Stimulated activated CD4-positive, alpha-beta T cell treated with anti-CD3 and anti-CD28 coated beads, Interleukin-4, amount 100 ng/mL, for 4 hours (primary cell): ENCODE data around the gene MYMX.
A peak's percentile ranks its signal among the peaks of the same experiment; 100 is the strongest.

ENCODE experiments used
- DNase-seq, 2 experiments: peaks; one replicate each; pipeline ENCODE4 v3.0.0-alpha.2; 2020

MYMX gene

DNA sequence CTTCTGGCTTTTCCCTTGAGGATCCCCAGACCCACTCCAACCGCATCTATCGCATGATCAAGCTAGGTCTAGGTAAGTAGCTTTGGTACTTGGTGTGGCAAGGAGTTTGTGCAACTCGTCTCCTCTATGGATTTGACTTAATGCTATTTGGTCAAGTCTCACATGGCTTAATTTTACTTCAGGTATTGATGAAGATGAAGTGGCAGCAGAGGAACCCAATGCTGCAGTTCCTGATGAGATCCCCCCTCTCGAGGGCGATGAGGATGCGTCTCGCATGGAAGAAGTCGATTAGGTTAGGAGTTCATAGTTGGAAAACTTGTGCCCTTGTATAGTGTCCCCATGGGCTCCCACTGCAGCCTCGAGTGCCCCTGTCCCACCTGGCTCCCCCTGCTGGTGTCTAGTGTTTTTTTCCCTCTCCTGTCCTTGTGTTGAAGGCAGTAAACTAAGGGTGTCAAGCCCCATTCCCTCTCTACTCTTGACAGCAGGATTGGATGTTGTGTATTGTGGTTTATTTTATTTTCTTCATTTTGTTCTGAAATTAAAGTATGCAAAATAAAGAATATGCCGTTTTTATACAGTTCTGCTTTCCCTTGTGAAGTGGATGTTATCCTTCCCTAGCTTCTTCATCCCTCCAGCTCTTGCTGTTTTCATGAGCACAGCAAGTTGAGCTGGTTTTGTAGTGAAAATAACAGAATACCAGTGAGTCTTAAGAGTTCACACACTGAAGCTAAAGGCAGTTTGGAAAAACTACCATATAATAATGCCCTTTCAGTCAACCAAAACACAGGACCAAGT lies 36.8 kb downstream of the MYMX start:
- DNase-seq = peak; percentile 47 to 48

DNA sequence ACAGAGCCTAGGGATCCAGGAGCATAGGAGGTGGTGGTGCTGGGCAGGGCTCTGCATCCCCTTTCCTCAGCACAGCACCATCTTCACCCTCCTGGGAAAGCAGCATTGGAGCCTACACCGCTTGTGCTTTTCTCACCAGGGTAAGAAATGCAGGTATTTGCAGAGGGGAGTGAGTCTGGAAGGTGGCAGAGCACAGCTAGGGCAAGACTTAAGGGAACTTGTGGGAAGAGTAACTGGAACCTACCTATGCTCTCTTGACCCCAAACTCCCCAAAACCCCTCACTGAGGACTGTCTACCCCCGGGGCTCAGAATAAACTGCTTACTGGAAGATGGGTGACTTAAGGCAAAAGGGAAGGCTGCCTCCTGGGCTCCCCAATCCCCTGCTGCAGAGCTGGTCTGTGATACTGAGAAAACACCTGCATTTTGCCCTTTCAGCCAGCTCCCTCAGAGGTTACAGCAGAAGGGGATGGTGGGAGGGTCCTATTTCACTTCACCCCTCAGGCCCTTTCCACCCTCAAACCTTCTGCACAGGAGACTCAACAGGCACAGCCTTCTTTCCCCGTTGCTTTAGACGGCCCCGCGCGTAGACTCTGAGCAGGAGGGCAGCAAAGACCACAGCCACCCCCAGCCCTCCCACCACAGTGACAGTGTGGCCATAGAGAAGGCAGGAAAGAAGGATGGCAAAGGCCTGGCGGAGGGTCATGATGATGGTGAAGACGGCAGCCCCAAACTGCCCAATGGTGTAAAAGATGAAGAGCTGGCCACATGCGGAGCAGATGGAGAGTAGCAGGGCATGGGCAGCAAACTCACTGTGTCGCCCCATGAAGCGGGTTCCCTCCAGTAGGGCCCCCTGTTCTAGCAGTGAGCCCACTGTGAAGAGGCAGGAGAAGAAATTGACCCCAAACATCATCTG lies 37.7 kb downstream of the MYMX start:
- DNase-seq = peak in 1 of 2 experiments; percentile 40

DNA sequence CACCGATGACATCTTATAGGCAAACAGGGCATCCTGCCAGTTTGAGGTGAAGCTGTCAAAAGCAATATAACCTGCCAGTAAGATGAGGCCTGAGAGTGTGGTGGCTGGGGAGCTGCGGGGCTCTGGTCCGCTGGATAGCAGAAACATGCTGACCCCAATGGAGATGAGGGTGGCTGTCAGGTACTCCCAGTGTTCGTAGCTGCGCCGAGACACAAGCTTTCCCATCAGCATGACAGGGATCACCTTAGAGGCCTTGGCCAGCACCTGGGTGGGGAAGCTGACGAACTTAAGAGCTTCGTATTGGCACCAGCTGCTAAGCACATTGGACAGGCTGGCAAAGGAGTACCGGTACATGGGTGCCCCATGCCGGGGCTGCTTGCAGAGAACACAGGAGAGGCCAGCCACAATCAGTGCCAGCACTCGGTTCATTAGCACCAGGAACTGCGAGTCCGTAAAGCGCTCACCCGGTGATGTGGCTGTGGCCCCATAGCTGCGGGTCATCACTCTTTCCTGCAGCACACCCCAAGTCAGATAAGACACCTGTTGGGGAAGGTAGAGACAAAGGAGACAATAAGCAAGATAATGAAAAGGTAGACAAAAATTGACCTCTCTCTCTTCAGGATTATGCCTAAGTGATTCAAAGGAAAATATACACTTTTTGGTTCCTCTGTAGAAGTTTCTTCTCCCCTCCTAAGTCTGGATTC lies 38.5 kb downstream of the MYMX start:
- DNase-seq = peak; percentile 24 to 43

DNA sequence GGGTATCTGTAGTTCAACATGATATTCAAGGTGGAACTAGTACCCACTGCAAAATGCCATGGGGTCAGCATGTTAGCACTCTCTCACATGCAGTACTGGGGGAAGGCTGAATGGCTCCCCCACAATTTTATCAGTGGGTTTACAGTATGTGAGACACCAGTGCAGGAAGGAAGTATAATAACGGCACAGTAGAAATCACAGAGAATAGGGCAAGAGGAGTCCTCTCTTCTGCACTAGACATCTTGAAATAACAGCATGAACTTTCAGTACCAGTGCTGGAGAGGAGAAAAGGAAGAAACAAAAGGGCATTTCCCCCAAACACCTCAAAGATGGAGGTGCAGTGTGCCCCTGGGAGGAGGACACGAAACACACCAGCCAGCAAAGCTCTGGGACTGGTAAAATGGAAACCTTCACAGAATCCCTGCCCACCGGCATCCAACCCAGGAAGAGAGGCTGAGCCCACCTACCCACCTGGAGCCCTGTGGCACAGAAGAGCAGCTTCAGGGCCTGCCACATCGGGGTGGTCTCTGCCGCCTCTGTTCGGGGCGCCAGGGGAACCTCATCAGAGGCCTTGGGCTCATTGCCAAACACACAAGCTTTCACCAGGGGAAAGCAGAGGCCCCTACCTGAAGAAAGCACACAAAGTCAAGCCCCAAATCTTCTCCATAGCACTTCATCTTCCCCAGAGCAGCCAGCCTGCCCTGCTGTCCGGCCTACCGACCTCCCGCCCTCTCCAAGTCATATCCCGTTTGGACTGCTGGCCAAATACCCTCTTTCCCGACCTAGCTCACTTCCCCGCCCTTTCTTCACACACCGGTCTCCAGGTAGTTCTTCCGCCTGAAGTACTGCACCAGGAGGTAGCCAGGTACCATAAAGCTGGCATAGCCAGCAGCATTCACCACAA lies 39.4 kb downstream of the MYMX start:
- no peak for DNase-seq

DNA sequence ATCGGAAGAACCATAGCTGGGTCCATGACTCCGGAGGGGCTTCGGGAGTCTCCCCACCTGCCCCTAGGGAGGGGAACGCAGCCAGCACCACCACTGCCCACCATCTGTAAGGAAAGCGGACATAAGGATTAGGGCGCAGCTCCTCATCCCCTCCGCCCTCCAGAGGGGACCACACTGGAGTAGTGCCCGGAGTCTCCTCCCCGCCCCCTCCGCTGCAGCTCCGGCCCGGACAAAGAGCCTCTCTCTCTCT lies 40.0 kb downstream of the MYMX start:
- DNase-seq = peak in 1 of 2 experiments; percentile 37

DNA sequence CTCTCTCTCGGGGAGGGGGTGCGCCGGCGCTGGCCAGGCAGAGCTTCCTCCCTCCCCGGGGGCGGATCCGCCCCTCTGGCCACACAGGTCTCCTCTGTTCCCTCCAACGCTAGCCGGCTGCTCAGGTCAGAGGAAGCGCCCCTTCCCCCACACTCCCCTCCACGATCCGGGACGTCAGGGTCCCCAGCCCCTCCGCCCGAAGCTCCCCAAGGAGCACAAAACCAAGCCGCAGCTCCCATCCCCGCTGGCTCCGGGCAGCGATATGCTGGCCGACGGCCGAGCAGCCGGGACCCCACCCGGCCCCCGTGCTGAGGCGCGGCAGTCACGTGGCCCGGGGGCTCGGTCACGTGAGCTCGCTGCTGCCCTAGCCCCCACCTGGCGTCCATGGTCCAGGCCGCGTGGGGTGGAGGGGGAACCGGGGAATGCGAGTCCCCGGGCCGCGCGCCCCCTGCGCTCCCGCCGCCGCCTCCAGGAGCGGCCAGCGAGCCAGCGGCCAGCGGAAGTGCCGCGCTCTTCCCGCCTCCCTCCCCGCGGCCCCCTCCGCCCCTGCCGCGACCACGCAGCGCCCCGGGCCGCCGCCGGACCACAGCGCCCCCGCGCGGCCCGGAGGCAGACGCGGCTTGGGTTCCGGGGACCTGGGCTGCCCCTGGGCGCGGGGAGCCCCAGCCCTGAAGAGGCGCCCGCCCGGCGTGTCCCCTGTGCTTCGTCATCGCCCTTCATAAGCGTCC lies 40.5 kb downstream of the MYMX start, which contains the start of gene SLC35B2:
SLC35B2 (minus strand) TSS at position 504 of the 728 bp plus-strand sequence; CDS start at position 386, 118 bp downstream.
- peak; percentile 57 to 66 for DNase-seq

DNA sequence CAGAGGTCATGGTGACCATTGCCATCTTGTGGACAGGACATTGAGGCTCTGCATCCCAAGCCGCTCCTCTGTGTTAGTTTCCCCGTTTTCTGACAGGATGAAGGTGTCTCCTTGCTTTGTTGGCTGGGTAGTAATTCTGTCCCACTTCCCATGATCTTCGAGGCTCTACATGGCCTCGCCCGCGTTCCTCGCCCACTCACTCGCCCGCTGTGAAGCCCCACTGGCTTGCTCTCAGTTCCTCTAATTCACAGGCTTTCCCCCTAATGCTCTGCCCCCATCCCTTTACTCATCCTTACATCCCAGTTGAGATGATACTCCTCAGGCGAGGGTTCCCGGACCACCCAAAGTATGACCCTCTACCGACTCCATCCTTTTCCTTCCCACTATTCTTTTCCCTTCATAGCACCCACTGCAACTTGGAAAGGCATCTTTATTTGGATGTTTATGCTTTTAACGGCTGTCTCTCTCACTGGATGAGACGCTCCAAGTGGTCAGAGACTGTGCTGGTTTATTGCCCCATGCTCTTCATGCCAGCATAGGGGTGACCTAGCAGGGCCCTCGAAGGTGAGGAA lies 41.1 kb downstream of the MYMX start:
- DNase-seq = no peak

DNA sequence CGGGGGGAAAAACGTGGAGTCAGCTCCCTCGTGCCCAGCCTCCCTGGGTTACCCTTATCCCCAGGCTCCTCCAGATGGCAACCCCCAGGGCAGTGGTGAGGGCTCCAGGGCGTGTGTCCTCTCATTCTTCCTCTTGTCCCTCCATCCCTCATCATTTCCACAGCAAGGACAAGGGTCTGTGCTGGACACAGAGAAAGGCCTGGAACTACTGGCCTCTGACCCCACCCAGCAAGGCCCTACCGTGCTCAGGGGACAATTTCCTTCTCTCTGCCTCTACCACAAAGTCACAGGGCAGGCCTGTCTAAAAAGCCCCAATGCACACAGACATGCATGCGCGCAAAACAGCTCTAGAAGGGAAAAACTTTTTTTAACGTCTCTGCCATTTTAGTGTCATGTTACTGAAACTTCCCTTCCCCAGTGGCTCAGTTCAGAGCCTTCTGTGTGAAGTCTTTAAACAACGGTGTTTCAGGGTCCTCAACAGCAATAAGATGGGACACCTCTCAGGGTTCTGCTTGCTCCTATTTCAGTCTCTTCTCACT lies 41.7 kb downstream of the MYMX start:
- DNase-seq = no peak

DNA sequence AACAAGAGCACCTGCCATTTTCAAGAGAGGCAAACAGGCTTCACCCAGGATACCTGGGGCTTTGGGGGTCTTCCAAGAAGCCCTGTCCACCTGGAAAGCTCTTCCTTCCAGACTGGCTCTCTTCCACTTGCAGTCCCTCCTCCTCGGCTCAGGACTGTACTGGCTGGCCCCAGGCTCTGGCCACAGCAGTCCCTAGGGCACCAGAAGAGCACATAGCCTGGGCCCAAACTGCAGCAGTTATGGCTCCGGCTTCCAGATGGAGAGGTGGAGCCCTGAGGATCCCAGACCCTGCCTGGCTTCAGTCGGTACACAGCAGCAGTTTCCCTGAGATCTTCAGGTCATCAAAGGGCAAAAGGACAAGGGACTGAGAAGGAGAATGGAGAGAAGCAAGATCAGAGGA lies 42.2 kb downstream of the MYMX start:
- DNase-seq = no peak

DNA sequence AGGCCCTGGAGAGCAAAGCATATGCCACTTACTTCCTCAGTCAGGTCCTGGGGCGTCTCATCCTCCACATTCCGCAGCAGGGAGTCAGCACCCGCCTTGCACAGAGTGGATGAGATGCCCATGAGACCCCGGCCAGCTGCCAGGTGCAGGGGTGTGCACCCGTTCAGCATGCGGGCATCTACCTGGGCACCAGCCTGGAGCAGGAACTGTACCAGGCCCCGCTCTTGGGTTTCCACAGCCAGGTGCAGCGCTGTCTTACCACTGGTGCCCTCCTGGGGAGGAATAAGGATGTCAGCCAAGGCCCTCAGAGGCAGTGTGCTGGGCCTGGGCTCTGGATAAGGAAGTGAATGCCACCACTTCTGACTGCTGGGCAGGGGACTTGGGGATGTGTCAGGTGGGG lies 43.3 kb downstream of the MYMX start:
- no peak for DNase-seq

DNA sequence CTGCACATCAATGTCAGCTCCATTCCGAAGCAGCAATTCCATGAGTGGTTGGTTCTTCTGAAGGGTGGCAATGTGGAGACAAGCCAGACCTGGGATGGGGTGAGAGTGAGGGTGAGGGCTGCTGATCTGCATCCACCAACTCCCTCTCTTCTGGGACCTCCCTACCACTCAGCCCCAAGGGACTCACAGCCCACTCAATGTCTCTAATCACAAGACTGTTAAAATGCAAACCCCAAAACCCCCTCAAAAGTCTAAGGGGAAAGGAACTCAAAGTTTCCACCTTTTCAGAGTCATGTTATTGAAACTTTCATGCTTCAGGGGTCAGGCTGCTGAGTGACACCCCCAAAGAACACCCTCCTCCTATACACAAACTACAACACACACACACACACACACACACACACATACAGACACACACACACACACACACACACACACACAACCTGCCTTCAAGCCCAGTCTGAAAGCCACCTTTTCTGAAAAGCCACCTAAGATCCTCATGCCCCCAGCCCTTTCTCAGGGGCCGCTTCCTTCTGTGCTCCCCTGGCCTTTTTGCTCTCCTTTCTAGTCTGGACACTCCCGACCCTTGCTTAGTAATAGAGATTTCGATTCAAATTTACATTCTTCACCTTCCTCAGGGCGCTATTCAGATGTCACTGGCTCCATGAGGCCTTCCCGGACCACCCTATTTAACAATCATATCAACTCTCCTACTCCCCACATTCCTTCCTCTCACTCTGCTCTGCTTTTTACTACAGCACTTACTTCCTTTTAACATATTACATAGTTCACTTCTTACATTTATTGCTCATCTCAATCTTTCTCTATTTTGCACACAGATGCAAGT lies 43.9 kb downstream of the MYMX start:
- no peak for DNase-seq

DNA sequence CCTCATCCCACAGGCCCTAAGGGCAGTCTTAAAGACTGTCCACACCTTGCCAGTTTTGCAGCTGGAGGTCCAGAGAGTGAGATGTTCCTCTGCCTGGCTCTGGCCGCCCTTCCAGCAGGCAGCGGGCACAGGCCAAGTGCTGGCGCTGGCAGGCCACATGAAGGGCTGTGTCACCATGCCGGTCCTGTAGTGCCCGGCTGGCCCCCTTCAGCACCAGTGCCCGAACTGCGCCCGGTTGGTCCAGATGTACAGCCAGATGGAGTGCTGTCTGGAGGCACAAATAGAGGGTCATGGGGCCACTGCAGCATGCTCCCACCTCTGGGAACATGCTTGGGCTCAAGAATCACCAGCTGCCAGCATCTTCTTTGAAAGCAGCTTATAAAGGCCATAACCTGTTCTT lies 44.9 kb downstream of the MYMX start:
- no peak for DNase-seq

DNA sequence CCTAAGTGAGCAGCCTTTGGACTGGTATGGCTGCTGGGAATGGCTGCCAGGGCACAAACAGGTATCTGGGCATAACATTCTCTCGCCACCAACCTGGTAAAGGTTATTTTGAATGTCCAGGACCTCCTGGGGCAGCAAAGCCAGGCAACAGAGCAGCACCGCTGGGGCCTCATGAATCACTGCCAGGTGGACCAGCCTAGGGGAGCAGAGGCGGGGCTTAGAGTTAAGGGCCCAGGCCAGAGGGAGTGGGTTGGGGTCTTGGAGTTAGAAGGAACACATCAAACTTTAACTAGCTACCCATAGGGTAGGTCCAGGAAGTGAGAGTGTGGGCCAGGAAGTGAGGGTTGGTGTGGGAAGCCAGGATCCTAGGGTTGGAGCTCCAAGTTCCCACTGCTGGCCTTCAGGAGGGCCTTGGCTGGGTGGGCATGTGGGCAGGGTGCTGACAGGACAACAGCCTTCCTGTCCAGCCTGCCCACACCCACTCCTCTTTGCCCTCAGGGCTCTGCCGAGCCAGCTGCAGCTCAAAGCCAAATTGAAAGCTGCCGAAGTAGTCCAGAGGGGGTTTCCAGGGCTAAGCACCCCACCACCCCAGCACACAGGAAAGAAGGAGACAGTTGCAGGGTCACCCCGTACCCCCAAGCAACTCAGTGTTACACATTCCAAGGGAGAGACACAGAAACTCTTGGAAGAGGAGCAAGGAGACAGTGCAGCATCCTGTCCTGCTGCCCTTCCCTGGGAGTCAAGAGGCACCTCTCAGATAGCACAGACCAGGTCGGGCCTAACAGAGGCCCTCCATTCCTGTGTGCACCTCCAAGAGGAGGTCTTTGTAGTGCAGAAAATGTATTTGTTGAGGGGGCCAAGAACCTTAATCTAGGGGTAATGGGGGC lies 46.0 kb downstream of the MYMX start:
- no peak for DNase-seq

DNA sequence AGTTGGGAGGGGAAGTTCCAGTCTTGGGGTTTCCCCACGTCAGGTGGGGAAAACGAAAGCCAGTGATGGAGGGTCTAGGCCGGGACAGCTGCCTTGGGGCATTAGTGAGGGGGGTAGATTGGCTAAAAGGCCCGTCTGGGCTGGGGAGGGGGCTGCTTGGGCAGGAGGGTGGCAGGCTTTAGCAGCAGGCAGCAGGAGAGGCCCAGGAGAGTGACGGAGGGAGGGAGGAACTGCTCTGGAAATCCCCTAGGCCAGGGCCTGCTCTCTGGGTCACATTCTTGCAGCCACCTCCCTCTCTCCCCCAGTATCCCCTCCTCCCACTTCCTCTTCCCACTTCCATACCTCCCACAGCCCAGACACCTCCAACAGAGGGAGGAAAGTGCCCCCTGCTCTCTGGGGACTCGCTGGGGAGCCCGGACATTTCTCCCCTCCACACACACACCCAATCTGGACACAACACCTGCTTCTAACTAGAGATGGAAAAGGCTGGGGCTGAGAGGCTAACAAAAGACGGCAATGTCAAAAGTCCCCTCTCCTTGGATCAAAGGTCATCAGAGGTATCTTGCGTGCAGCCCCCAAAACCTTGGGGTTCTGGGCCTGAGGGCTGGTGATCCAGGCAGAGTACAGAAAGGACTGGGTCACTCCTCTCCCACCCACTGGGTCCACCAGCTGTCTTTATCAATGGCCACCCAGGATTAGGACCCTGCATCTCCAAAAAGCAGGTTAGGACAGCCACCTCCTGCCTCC lies 46.8 kb downstream of the MYMX start:
- peak in 1 of 2 experiments; percentile 34 for DNase-seq

DNA sequence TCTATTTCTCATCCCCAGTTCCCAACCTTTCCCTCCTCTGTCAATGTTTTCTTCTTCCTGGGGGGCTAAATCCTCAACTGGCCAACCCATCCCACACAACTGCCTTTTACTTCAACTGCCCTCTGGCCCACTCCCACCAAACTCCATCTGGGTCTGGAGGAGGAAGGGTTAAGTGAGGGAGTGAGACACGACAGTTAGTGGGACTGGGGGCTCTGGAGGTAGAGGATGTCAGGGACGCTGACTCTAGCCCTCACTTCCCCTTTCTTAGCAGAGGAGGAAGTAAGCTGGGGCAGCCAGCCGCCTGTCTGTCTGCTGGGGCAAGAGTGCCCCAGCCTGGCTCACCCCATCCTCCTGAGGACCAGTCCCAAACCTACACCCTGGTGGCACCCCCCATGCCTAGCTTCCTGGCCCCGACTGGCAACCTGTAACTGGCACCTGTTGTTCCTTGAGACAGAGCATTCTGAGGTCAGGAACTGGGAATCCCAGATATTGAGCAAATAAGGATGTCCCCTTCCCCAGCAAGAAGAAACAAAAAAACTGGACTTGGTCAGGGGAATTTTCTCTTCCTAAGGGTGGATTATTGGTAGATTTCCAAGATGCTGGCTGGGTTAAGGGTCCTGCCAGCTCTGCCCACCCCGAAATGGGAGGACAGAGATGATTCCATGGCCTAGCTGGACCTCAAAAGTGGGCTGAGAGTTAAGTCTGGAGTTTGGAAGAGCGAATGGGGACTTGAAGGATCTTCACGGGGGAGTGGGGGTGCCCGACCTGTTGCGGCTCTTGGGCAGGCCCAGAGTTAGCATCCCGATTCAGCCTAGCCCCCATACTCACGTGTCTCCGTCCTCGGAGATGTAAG lies 47.7 kb downstream of the MYMX start:
- DNase-seq = peak in 1 of 2 experiments; percentile 29

DNA sequence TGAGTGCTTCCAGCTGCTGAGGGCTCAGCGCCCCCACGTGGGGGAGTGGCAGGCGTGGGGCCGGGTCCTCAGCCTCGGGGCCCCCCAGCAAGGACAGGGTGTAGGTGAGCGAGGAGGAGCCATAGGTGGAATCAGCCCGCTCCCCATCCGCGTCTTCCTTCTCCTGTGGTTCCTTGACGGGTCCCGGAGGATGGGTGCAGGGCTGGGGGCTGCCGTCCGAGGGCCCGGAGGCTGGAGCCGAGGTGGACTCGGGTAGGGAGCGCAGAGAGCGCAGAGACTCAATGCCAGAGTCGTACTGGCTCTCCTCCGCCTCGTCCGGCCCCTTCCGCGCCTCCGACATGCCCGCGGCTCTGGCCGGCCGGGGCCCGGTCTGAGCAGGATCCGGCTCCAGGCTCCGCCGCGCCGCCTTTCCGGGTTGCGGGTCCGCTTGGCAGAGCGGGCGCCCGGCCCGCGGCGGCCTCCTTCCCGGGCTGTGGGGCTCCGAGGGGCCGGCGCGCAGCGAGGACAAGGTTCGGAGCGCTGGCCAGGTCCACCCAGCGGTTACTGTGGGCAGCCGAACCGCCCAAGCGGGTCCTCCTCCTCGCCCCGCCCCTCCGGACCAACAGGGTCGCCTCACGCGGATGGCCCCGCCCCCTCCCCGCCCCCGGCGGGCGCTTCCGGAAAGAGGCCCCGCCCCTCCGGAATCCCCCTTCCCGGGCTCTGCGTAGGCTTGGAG lies 48.4 kb downstream of the MYMX start, which contains the start of gene NFKBIE:
NFKBIE (minus strand) TSS at position 545 of the 715 bp plus-strand sequence; CDS start at position 340, 205 bp downstream.
- DNase-seq = peak; percentile 95 to 97
